Measurements from ENCODE around the gene STEAP3.

The STEAP3 gene

DNA sequence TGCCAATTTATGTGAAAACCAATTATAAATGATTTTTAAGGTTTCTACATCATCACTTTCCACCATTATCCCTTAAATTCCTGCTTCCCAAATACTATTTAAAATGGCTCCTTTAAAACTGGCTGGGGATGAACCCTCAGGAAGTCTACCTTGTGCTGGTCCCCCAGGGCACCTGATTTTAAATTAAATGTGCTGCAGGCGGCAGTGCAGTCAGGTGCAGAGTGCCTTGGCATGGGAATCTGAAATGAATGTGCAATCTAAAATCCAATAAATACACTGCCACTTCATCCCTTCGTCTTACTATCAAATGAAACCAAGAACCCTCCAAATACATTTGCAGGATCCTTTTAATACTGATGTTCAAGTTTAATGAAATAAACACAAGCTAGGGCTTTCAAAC, 81.2 kb downstream of the STEAP3 start:
- DNase-seq = no peak

DNA sequence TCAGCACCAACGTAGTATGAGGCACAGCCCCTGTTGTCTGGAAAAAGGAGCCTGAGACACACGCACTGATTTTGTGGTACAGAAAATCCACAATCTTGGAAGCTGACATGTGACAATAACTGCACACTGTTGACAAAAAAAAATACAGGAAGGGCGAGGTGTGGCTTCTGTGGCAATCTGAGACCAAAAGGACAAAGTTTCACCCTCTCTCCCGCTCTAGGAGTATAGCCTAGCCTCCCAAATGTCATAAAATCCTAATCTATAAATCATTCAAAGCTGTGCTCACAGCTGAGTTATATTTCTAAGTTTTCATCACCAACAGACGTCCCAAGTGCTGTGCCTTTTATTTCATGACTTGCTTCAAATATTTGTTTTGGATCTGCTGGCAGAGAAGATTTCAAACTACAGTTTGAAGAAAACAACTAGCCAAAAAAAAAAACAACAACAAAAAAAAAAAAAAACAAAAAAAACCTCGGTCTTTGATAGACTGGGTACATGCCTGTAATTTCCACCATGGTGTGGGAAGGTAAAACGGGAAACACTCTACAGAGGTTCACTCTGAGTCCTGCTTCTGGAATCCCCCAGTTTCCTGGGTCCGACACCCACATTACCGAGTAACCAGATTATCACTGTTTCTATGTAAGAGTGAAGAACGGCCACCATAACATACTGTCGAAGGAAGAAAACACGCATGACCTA, 82.0 kb downstream of the STEAP3 start:
- no peak for DNase-seq

DNA sequence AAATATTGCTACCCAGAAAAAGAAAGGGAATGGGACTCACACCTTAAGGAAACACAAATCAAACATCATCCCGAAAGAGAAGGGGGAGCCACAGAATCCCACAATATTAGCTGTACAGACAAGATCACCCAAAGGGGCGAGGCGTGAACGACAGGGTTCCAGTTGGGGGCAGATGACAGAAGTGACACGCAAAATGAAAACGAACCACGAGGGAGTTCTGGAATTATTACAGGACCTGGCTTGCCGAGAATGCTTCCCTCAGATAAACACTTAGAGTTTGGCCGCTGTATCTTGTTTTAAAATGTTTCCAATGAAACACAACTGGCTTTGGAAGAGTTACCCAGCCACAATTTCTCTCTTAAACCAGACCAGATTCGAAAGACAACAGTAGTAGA, 82.6 kb downstream of the STEAP3 start:
- no peak for DNase-seq

DNA sequence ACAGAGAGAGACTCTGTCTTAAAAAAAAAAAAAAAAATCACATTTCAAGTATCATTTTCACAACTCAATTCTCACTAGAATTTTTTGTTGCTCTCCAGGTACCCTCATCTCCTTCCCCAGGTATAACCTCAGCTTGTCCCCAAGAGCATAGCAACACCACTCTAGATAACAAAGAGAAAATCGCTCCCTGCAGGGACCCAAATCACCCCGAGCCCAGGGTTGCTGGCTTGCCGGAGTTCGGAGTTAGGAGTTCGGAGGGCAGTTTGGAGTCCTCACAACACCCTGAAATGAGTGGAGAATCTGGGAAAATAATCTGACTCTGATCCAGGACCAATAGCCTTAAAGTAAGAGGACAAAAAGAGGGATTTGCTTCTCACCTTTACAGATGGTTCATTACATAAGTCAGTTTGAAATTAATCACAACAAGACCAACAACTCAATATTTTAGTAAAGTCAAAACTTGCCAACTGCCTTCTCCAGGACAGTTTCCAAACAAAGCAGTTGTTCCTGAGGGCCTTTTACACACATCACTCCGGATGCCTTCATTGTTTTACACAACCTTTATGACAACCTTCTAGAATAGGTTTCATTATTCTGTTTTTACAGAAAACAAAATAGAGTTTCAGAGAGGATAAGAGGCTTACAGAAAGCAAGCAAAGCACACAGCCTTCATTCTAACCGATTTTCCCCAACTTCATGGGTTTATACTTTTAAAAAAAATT, 83.9 kb downstream of the STEAP3 start:
- no peak for DNase-seq

DNA sequence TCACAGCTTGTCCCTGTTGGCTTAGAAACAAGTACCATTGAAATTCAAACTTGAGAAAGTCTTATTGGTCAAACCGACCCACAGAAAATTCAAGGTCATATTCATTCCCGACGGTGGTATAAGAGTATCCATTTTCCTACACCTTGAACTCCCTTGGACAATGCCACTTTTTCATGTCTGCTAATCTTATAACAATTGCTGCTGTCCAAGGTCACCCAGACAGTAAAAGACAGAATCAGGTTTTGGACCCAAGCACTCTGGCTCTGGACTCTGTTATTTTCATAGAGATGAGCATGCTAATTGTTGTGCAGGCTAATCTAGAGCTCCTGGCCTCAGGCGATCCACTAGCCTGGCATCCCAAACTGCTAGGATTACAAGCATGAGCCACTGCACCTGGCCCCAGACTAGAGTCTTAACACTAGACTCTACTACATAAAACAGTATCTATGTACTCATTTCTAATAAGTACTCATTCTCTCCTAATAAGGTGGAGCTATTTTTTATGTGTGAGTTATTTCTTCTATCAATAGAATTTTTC, 85.2 kb downstream of the STEAP3 start:
- no peak for DNase-seq

DNA sequence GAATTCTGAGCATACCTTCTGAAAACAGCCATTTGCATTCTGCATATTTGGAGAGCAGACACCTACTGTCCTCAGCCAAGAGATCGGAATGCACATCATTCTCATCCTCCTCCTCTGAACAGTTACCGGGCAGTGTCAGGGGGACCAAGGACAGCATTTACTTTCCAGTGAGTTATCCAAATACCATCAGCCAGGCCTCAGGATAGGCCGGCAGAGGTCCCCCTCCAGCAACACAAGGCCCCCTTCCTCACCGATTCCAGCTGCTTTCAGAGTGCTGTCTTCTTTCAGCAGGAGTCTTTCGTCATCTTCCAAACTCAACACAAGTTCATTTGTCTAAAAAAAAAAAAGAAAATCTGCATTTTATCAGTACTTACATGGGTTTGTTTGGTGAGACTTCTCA, 87.7 kb downstream of the STEAP3 start:
- no peak for DNase-seq

DNA sequence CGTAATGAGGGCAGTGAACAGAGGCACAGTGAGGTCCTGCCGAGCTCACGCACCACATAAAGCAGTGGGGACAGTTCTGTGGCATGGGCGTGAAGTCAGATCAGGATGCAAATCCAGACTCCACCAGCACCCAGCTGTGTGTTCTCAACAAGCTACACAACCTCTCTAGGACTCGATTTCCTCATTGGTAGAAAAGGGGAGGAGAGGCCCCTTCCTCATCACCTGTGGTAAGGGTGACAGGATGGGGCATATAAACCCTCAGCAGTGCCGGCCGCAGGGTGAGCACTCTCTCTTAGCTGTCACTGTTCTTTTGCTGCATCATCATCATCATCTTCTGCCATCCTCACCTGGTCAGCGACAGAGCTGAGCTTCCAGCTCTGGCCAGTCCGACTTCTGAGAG, 88.2 kb downstream of the STEAP3 start:
- DNase-seq = no peak

Measured in NCI-H2107 (cell line).